SHP77 treated with DMSO at 0.1 percent for 48 hours (cell line): ENCODE measurements around the gene TXNDC17.
"Not testable (repeated sequence)": the region's sequence is repeated elsewhere in the genome, so short reads cannot be mapped to it uniquely, and the experiment has no call there.

Experiments used
- DNase-seq: peaks from one replicate; lab custom pipeline; 2025; lab: John Stamatoyannopoulos, UW

The TXNDC17 gene

GRCh38 chr17:6684460-6684783 lies 43.6 kb downstream of the TXNDC17 start:
- DNase-seq = no peak

GRCh38 chr17:6684881-6685767 lies 44.3 kb downstream of the TXNDC17 start:
- DNase-seq = no peak

- DNase-seq = no peak
Observed at GRCh38 chr17:6686026-6686425, 45.2 kb downstream of the TXNDC17 start.

GRCh38 chr17:6688944-6689343 lies 48.1 kb downstream of the TXNDC17 start:
- no peak for DNase-seq

GRCh38 chr17:6690641-6691040 lies 49.8 kb downstream of the TXNDC17 start:
- no peak for DNase-seq

- DNase-seq = no peak
Observed at GRCh38 chr17:6691546-6691945, 50.7 kb downstream of the TXNDC17 start.

- DNase-seq = not testable (repeated sequence)
Observed at GRCh38 chr17:6691958-6692357, 51.1 kb downstream of the TXNDC17 start.
